T-helper 2 cell treated with Interferon-gamma antibody and Interleukin-4, amounts not matched to agents 100 ng/mL and 5 ng/mL, for 36 hours (primary cell): ENCODE measurements around the gene HAUS5. TPM values are rescaled to one million over a fixed set of nuclear protein-coding genes. Genes with fewer than 3 reads are reported as not detected.
"Not testable (repeated sequence)": the region's sequence is repeated elsewhere in the genome, so short reads cannot be mapped to it uniquely, and the experiment has no call there.

Experiments
- intact Hi-C: fragments of 100-400 bp; cut with micrococcal nuclease; formaldehyde crosslinking; loops from one replicate; pipeline ENCODE4 v1.15.1; 2023
- total RNA-seq: library from RNA; stranded (reverse); gene quantifications from 2 replicates; pipeline ENCODE4 v1.2.3, GENCODE V29; 2022

HAUS5 gene
- total RNA-seq, 1 donor from 2014 or later, result 47.4 TPM

GRCh38 chr19:35641515-35642151 is 29.1 kb downstream of the HAUS5 start, which contains the start of gene ETV2:
Gene ETV2 (plus strand): TSS chr19:35641745. CDS start chr19:35642461, 716 bp downstream.
- intact Hi-C loops, result loop anchor here (2.0 to 10.0 kb wide), 2 partner anchors 103 to 413 kb away; partner anchors contain the start of genes PSENEN, THAP8, U2AF1L4 and WDR62

- intact Hi-C loops, result loop anchor here (2.0 to 10.0 kb wide), 2 partner anchors 102 to 412 kb away; partner anchors contain the start of genes PSENEN, THAP8, U2AF1L4 and WDR62
Measured at GRCh38 chr19:35642312-35642711, 29.8 kb downstream of the HAUS5 start.

- intact Hi-C loops, result loop anchor here (2.0 to 10.0 kb wide), 2 partner anchors 102 to 412 kb away; partner anchors contain the start of genes PSENEN, THAP8, U2AF1L4 and WDR62
Measured at GRCh38 chr19:35642798-35643254, 30.3 kb downstream of the HAUS5 start.

- intact Hi-C loops, result loop anchor here (1.0 to 10.0 kb wide), 5 partner anchors 15 to 411 kb away; partner anchors contain the start of genes HAUS5, PSENEN, THAP8 and U2AF1L4
Measured at GRCh38 chr19:35643255-35644205, 31.0 kb downstream of the HAUS5 start.

- intact Hi-C loops, result loop anchor here (1.0 to 10.0 kb wide), 4 partner anchors 16 to 410 kb away; partner anchors contain the start of genes HAUS5, THAP8 and WDR62
Measured at GRCh38 chr19:35644206-35644986, 31.9 kb downstream of the HAUS5 start.

- intact Hi-C loops, result loop anchor here (1.0 to 10.0 kb wide), 6 partner anchors 17 to 410 kb away; partner anchors contain the start of genes ALKBH6, HAUS5, THAP8 and TMEM147
Measured at GRCh38 chr19:35644987-35645679, 32.6 kb downstream of the HAUS5 start.

- intact Hi-C loops, result loop anchor here (5.0 to 10.0 kb wide), 3 partner anchors 99 to 409 kb away; partner anchors contain the start of genes ALKBH6, THAP8, TMEM147 and WDR62
Measured at GRCh38 chr19:35645680-35646511, 33.4 kb downstream of the HAUS5 start.

GRCh38 chr19:35648017-35648961 is 35.8 kb downstream of the HAUS5 start, which contains the start of gene COX6B1:
Gene COX6B1 (plus strand): TSS chr19:35648323. CDS start chr19:35651244, 2,921 bp downstream.
- intact Hi-C loops, result loop anchor here (1.0 to 10.0 kb wide), 7 partner anchors 20 to 407 kb away; partner anchors contain the start of genes ALKBH6, HAUS5, THAP8 and TMEM147

GRCh38 chr19:35650581-35650980 is 38.0 kb downstream of the HAUS5 start:
- intact Hi-C loops, result no loop called here

- intact Hi-C loops, result not testable (repeated sequence)
Measured at GRCh38 chr19:35654828-35655227, 42.3 kb downstream of the HAUS5 start.

- intact Hi-C loops, result no loop called here
Measured at GRCh38 chr19:35655600-35655999, 43.1 kb downstream of the HAUS5 start.

- intact Hi-C loops, result no loop called here
Measured at GRCh38 chr19:35656700-35657099, 44.2 kb downstream of the HAUS5 start.

- intact Hi-C loops, result no loop called here
Measured at GRCh38 chr19:35657904-35658700, 45.6 kb downstream of the HAUS5 start.

GRCh38 chr19:35661995-35662340 is 49.4 kb downstream of the HAUS5 start:
- intact Hi-C loops, result no loop called here

- intact Hi-C loops, result no loop called here
Measured at GRCh38 chr19:35663981-35664380, 51.4 kb downstream of the HAUS5 start.

- intact Hi-C loops, result no loop called here
Measured at GRCh38 chr19:35665157-35665556, 52.6 kb downstream of the HAUS5 start.

GRCh38 chr19:35665604-35666003 is 53.1 kb downstream of the HAUS5 start:
- intact Hi-C loops, result no loop called here
